ENCODE data around the gene ZNF335.

GRCh38 chr20:45937765-45938164 lies 34.2 kb downstream of the ZNF335 start:
- TF ChIP-seq POLR2A (IDR thresholded peaks at IDR 0.05; ENCODE audit: low read depth, low read length) (no peak), POLR2AphosphoS5 (IDR thresholded peaks at IDR 0.05; ENCODE audit: low read depth, low read length) (no peak), TAF1 (IDR thresholded peaks at IDR 0.05; ENCODE audit: borderline replicate concordance, low read depth, low read length) (no peak)
